ENCODE data around the gene ISG20.

Gene ISG20

GRCh38 chr15:88693191-88693590 lies 54.4 kb downstream of the ISG20 start:
- no peak overlapping the region for H3K4me2 ChIP-seq (ENCODE audit: low read depth, low read length, poor library complexity, severe bottlenecking)
- no peaks in the 10 kb centered on the region for H3K4me1 ChIP-seq (ENCODE audit: insufficient read depth, low read length, poor library complexity, severe bottlenecking)

GRCh38 chr15:88695101-88695500 lies 56.3 kb downstream of the ISG20 start:
- H3K9me2 ChIP-seq (replicated peaks; ENCODE audit: low read depth, low read length), result no peaks in the 10 kb centered on the region
- H3K9me3 ChIP-seq (ENCODE audit: insufficient read depth, low read depth, low read length), result no peaks in the 10 kb centered on the region
- TF ChIP-seq CTCF (conservative IDR thresholded peaks at IDR 0.05; ENCODE audit: low read length) (no peak), EZH2phosphoT487 (IDR thresholded peaks at IDR 0.05; ENCODE audit: borderline replicate concordance) (no peak)
- H3K4me3 ChIP-seq (ENCODE audit: low read length, poor library complexity, severe bottlenecking), result no peak overlapping the region
- no peak overlapping the region for H3K9ac ChIP-seq (ENCODE audit: low read depth, low read length, poor library complexity, severe bottlenecking)
- no peaks in the 10 kb centered on the region for H4K20me1 ChIP-seq (ENCODE audit: insufficient read depth, low read length, poor library complexity, severe bottlenecking)
- H3K27me3 ChIP-seq (ENCODE audit: insufficient read depth, low read length, poor library complexity, severe bottlenecking), result no peaks in the 10 kb centered on the region
- H3K79me2 ChIP-seq (ENCODE audit: insufficient read depth, low read length), result no peaks in the 10 kb centered on the region
- H3K36me3 ChIP-seq (ENCODE audit: insufficient read depth, low read length), result no peaks in the 10 kb centered on the region
- H3F3A ChIP-seq (ENCODE audit: low read depth), result no peaks in the 10 kb centered on the region
- H2AFZ ChIP-seq (ENCODE audit: low read length), result no peak overlapping the region
- H3K4me1 ChIP-seq (ENCODE audit: insufficient read depth, low read length, poor library complexity, severe bottlenecking), result no peaks in the 10 kb centered on the region
- no peak overlapping the region for H3K4me2 ChIP-seq (ENCODE audit: low read depth, low read length, poor library complexity, severe bottlenecking)

More at GRCh38 chr15:88693191-88693590, 54.4 kb downstream of the ISG20 start:
- H2AFZ ChIP-seq (ENCODE audit: low read length), result no peak overlapping the region
- H3K9me2 ChIP-seq (replicated peaks; ENCODE audit: low read depth, low read length), result no peaks in the 10 kb centered on the region
- H3K9ac ChIP-seq (ENCODE audit: low read depth, low read length, poor library complexity, severe bottlenecking), result no peak overlapping the region
- no peaks in the 10 kb centered on the region for H3F3A ChIP-seq (ENCODE audit: low read depth)
- no peaks in the 10 kb centered on the region for H3K36me3 ChIP-seq (ENCODE audit: insufficient read depth, low read length)
- H3K27me3 ChIP-seq (ENCODE audit: insufficient read depth, low read length, poor library complexity, severe bottlenecking), result no peaks in the 10 kb centered on the region
- no peaks in the 10 kb centered on the region for H4K20me1 ChIP-seq (ENCODE audit: insufficient read depth, low read length, poor library complexity, severe bottlenecking)
- TF ChIP-seq EZH2phosphoT487 (IDR thresholded peaks at IDR 0.05; ENCODE audit: borderline replicate concordance) (no peak), CTCF (conservative IDR thresholded peaks at IDR 0.05; ENCODE audit: low read length) (no peak)
- no peak overlapping the region for H3K4me3 ChIP-seq (ENCODE audit: low read length, poor library complexity, severe bottlenecking)
- no peaks in the 10 kb centered on the region for H3K79me2 ChIP-seq (ENCODE audit: insufficient read depth, low read length)
- H3K9me3 ChIP-seq (ENCODE audit: insufficient read depth, low read depth, low read length), result no peaks in the 10 kb centered on the region

- Histone ChIP-seq H3K79me2 (ENCODE audit: insufficient read depth, low read length) (no peaks in the 10 kb centered on the region), H3K9me2 (replicated peaks; ENCODE audit: low read depth, low read length) (no peaks in the 10 kb centered on the region), H2AFZ (ENCODE audit: low read length) (no peak overlapping the region), H3K4me1 (ENCODE audit: insufficient read depth, low read length, poor library complexity, severe bottlenecking) (no peaks in the 10 kb centered on the region), H3K9me3 (ENCODE audit: insufficient read depth, low read depth, low read length) (no peaks in the 10 kb centered on the region), H3K4me2 (ENCODE audit: low read depth, low read length, poor library complexity, severe bottlenecking) (no peak overlapping the region), H4K20me1 (ENCODE audit: insufficient read depth, low read length, poor library complexity, severe bottlenecking) (no peaks in the 10 kb centered on the region), H3K36me3 (ENCODE audit: insufficient read depth, low read length) (no peaks in the 10 kb centered on the region), H3K9ac (ENCODE audit: low read depth, low read length, poor library complexity, severe bottlenecking) (no peak overlapping the region), H3F3A (ENCODE audit: low read depth) (no peaks in the 10 kb centered on the region), H3K27me3 (ENCODE audit: insufficient read depth, low read length, poor library complexity, severe bottlenecking) (no peaks in the 10 kb centered on the region), H3K4me3 (ENCODE audit: low read length, poor library complexity, severe bottlenecking) (no peak overlapping the region)
- TF ChIP-seq EZH2phosphoT487 (IDR thresholded peaks at IDR 0.05; ENCODE audit: borderline replicate concordance) (no peak), CTCF (conservative IDR thresholded peaks at IDR 0.05; ENCODE audit: low read length) (no peak)
Measured at GRCh38 chr15:88695691-88696251, 57.0 kb downstream of the ISG20 start.

All from Loucy (cell line).